GM12892 (cell line): ENCODE measurements around the gene TIE1.

Source experiments
- POLR2A ChIP-seq: IDR thresholded peaks from 2 replicates; pipeline ENCODE4 v1.6.1; 2011; ENCODE audit warnings: low read depth, low read length, control low read depth
- POLR2AphosphoS5 ChIP-seq: IDR thresholded peaks from 2 replicates; pipeline ENCODE4 v1.6.1; 2011; ENCODE audit warnings: low read depth, low read length, control low read depth

- TF ChIP-seq POLR2A: no peak
- no peak for TF ChIP-seq POLR2AphosphoS5
These were observed 26.0 kb upstream of the TIE1 start for GRCh38 chr1:43274804-43275180.
